ENCODE results near the gene TSPAN18.

DNA sequence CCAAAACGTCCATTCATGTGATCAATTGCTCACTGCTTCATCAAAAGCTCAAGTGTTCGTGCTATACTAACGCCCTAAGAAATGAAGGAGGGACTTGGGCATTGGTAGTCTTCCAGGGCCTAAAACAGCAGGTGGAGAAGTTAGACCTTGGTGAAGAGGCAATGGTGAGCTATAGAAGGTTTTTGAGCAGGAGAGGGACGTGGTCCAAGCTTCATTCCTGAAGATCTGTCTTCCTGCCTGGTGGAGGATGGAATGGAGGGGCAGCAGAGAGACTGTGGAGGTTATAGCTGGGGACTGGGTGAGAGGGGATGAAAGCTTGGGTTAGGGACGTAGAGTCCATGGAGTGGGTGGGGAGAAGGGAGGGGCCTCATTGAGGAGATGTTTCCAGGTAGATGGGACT, 126.2 kb downstream of the TSPAN18 start:
- TF ChIP-seq CTCF (IDR thresholded peaks at IDR 0.05; ENCODE audit: insufficient read depth, low read depth, low read length) (no peak), EZH2 (IDR thresholded peaks at IDR 0.05; ENCODE audit: insufficient read depth, low read length) (no peak)
